NOMO-1 treated with dmso at 0.1 percent for 144 hours (cell line): Measurements from ENCODE around the gene MATCAP1.

Experiments used
- DNase-seq: peaks from one replicate; lab custom pipeline; 2025; ENCODE audit not compliant: unreplicated experiment; lab: John Stamatoyannopoulos, UW

Gene MATCAP1

DNA sequence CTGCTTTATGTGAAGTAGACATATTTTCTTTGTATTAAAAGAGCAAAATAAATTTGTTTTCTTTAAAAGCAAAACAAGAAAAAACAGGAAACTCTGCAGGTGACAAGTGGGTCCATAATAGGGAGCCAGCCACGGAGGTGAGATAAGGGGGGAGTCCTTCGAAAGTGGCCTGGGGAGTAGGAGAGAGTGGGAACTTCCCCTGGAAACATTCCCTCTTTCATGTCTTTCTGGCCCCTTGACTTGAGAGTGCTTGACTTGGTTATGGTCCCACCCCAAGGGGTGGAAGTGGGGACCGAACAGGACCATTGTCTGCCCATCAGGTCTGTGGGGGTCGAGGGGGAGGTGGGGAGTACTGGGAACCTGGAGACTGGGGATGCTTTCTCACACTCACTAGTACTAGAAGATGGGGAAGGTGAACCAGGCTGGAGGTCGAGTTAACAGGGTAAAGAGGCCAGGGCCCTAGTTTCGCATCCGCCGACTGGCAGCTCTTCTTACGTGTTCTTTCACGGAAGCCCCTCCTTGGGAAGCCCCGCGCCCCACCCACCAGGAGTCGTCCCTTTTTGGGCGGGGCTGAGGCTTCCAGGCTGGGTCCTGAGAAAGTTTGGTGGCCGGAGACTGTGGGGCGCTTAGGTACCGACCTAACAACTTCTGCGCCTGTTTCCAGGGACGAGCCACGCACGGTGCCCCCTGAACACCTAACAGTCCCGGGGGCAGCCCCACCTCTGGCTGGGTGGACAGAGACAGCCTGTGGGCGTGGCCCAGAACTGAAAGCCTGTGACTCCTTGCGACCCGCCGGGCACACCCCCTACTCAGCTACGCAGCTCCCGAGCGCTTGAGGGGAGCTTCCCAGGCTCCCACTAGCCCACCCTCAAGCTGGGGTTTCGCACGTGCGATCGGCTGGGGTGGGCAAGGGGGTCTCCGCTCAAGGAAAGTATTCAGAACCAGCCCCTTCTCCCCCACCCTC, 24.8 kb downstream of the MATCAP1 start:
- DNase-seq: peak; percentile 50

DNA sequence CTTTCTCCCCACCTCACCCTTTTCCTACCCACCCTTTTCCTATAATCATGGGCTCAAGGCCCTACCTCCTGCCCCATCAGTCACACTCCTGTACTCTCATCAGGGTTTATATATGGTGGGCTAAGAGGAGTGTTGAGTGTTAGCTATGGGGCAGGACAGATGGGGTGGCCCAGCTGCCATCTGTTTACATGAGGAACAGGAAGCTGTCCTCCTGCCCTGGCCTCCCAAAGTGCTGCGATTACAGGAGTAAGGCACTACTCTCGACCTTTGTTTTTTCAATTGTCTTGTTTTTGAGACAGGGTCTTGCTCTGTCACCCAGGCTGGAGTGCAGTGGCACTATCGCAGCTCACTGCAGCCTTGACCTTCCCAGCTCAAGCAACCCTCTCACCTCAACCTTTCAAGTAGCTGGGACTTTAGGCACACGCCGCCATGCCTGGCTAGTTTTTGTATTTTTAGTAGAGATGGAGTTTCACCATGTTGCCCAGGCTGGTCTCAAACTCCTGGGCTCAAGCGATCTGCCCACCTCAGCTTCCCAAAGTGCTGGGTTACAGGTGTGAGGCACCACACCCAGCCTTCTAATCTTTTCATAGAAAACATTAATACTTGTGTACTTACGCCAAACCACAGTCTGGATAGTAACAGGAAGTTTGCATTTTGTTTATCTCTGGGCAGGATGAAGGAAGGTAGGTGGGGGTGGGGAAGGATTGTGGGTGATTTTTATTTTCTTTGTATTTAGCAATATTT, 25.7 kb downstream of the MATCAP1 start:
- no peak for DNase-seq

- DNase-seq: no peak
These were observed 26.5 kb downstream of the MATCAP1 start for GRCh38 chr16:67157106-67157748.

DNA sequence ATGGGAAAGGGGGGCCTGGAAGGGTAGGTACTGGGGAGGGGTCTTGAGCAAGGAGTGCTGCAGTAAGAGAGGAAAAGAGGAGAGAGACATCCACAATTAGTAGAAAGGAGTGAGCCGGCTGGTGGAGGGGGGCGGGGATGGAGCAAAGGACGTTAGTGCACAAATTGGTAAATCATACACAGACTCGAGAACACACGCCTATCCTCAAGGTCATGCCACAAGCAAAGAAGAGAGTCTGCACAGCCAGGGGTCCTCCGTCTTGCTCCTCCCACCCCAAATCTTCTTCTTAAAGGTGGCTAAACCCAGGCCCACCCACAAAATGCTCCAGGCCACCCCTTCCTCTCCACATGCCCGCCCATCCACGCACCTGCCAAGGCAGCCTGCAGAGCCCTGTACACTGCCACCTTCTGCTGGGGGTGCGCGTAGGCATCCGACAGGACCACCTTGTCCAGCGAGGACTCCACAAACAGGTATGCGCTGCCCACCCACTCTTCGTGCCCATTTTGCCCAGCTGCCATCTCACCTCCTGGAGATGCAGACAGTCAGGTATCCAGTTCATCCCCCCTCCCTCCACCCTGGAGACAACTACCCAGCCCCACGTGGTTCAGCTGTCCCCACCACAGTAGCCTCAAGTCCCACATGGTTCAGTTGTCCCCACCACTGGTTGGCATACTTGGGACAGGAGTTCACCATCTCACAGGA, 27.5 kb downstream of the MATCAP1 start:
- no peak for DNase-seq

GRCh38 chr16:67155295-67156142, 28.2 kb downstream of the MATCAP1 start:
- DNase-seq: peak; percentile 52

DNA sequence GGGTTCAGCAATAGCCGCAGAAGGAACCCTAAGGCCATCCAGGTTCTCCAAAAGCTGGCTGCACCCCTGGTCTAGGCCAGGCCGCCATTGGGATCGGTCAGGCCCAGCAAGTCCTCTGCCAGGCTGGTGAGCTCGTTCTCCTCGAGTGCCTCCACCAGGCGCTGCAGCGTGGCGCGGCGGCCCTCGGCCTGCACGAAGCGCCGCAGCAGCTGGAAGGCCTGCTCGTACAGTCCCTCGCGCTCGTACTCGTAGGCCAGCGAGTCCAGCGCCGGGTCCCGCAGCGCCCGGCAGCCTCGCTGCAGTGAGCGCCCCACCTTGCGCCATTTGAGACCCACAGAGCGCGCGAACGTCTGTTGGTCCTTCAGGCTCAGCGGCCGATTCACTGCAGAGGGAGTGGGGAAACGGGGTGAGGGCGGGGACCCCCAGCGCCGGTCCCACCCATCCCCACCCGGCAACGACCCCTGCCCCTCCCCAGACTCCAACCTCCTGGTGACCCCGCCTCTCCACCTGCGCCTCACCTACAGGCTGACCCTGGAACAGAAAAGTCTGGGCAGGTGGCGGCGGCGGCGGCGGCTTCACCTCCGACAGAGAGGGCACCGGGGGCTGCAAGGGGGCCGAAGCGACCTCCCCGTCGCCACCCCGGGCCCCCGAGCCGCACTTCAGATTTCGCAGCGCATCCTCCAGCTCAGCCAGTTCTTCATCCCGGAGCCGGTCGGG, 29.0 kb downstream of the MATCAP1 start:
- no peak for DNase-seq

DNA sequence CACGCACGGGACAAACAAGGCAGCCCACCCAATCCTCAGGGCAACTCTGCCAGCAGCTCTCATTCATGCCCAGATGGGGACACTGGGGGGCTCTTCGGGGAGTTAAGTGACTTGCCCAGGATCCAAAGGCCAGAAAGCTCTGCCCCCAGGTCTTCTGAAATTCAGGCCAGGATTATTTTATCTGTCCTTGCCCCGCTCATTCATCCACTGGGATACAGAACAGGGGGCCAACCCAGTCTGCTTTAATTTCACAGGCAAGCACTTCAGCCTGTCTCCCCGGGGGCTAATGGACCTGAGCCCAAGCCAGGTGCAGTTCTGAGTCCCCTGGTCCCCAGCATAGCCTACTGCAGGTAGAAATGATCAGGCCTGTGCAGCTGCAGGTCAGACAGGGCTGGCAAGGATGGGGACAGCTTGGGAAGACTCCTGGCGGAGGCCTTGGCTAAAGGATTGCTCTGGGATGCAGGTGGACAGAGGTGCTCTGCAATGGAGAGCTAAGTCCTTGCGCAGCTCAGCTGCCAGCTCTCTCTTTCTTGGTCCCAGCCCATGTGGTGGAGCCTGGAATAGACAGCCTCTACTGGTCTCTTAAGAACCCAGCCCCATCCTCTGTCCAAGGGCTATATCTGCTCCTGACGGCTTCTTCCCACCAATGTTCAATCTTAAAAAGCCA, 32.2 kb downstream of the MATCAP1 start:
- DNase-seq: no peak

DNA sequence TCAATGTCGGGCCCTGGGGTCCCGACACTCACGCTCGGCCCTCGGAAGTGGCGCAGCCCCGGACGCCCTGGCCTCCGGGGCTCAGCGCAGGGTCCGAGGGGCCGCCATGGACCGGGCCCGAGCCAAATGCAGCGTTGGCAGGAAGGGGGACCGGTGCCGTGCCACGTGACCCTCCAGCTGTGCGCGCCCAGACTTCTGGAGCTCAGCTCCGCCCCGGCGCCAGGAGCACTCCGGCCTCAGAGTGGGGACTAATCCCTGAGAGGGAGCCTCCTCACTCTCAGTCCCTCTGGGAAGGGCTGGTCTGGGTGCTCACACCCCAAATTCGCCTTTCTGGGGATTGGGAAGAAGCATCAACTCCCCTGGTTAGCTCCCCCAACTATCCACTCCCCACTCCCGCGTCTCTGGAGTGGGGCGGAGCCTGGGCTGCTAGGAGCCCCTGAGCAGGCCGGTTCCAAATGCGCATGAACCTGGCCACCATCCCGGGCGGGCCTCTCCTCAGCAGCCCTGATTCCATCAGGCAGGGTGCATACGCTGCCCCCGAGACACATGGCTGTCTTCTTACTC, 32.8 kb downstream of the MATCAP1 start, which contains the start of gene B3GNT9:
B3GNT9 (minus strand) TSS at position 166 of the 564 bp plus-strand sequence. CDS start 513 bp downstream, outside the sequence.
- DNase-seq: no peak

GRCh38 chr16:67150047-67150832, 33.5 kb downstream of the MATCAP1 start:
- DNase-seq: no peak

DNA sequence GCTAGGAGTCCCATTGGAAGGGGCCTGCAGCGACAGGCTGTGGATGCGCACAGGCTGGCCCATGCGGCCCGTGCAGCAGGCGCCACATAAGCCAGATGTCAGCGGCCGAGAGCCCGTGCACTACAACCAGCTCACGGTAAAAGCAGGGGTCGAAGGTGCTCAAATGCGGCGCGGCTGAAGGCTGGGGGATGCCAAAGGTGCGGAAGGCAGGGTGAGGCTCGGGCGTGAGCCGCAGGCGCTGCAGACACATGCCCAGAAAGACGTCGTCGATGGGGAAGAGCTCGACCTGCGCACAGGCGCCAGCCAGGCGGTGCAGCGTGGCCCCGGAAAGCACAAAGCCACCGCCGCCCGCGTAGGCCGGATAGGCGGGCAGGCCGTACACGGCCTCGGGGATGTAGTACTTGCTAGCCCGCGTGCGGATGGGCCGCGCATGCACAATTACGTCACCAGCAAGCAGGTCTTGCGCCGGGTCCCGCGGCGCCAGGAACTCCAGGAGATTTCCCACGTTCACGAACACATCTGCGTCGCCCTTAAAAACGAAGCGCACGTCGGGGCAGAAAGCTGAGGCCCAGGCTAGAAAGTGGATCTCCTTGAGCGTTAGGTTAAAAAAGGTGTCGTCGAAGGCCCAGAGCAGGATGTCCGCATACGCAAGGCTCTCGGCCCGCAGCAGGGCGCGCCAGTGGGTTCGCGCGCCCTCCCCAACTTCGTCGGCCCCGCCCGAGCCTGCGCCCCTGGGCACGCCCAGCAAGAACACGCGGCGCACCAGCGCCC, 34.3 kb downstream of the MATCAP1 start:
- DNase-seq: no peak

DNA sequence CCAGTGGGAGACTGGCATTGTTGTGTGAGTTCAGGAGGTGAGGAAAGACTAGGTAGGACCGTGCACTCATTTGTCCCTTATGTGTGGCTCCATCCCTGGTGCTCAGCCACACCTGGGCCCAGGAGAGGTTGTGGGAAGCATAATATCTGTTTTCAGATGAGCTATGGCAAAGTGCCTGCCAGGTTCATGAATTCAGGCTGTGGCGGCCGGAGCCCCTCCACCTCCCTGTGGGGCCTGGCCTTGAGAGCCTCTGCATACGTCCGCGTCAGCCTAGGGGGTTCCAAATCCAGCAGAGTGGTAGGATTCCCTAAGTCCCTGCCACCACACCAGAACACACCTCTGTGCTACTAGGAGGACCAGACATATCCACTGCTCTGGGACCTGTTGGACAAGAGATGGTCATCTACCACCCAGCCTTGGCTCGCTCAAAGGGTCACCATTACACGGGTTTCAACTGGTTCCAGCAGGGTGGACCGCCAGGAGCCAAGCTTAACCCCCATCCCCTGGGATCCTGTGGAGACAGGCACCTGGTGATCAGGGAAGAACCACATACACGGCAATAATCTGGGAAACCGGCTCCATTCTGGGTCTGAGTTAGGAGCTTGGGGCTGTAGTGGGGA, 35.0 kb downstream of the MATCAP1 start:
- no peak for DNase-seq

DNA sequence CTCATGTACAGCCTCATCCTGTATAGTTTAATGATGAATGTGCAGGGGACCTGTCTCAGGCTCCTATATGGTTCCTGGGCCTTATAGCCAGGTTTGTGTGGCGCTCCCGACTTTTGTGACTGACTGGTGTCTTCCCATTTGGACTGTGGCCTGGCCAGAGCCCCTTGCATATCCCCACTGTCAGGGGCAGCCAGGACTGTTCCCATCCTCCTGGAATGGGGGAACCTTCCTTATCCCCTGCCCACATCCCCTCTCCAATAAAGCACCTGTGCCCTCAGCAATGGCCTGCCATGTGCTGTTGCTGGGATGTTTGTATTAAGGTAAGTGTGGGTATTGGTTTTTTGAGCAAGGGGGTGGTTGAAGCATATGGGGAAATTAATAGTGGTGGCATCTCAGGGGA, 35.5 kb downstream of the MATCAP1 start:
- no peak for DNase-seq

DNA sequence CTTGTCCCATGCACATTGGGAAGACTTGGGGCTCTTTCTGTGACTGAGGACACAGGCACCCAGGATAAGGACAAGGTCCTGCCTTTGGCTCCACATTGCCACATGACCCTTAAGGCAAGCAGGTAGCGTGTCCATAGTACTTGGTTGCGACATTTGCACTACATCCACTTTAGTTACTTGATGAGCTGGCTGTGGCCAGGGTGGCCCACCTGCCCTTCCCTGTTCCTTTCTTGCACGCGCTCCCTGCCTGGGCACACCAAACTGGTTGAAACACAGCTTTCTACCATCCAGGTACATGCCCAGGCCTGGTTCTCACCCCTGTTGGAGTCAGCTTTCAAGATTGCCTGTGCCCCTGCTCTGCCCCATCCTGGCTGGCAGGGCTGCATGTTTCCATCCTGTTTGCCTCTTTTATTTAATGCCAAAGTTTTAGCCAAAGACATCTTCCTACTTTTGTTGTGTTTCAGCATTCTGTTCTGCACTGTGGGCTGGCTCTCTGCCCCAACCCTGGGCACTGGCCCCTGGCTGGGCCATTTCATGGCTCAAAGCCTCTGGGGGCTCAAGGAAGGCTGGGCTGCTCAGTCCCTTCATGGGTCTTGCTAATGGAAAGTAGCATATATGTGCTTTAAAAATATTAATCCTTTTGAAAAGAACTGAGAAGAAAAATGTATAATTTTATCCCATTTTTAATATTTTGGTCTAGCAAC, 36.2 kb downstream of the MATCAP1 start:
- no peak for DNase-seq

DNA sequence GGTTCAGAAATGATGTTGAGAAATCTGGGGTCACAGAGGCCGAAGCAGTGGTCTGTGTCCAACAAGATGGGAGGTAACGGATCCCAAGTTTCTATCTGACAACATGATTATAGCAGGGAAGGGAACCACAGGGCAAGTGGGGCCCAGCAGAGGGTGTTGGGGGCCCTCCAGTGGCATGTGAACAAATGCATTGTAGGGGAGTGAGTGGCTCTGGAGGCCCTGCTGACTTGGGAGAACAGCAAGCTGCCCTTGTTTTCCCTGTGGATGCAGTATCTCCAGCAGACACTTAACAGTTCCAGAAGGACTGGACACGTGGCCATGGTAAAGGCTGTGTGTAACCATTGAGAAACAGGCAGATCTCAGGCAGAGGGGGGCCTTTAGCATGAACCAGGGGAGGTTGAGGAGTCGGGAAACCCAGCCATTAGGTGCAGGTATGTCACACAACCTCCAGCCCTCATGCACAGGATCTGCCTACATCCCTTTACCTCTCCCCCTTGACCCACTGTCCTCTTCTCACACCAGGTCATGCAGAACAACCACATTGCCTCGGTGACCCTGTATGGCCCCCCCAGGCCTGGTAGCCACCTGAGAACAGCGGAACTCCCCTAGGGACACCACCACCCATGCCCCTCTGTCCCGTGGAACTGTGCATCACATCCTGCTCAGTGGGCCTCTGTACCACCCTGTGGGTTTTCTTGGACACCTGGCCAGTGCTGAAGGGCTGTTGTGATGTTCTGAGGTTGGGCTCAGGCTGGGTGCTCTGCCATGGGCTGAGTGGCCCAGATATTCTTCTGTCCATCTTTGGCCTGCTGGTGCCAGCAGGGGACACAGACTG, 37.0 kb downstream of the MATCAP1 start:
- no peak for DNase-seq

- no peak for DNase-seq
These were observed 38.0 kb downstream of the MATCAP1 start for GRCh38 chr16:67145746-67146145.
